Neural cell (in vitro differentiated cells): ENCODE data around the gene OR52A1.

Experiments
- EP300 ChIP-seq: fragments of 450-650 bp; conservative IDR thresholded peaks from 2 replicates; pipeline ENCODE4 v1.6.1; 2014; ENCODE audit warnings: antibody characterized with exemption, mild to moderate bottlenecking, moderate library complexity; ENCODE audit not compliant: poor library complexity, severe bottlenecking
- EZH2 ChIP-seq: fragments of 200-600, 300-800 bp; shearing (Covaris generic), sonication (generic); IDR thresholded peaks from 2 replicates; pipeline ENCODE4 v1.6.1; 2014; ENCODE audit warnings: antibody characterized with exemption, low read length, borderline replicate concordance, mild to moderate bottlenecking; ENCODE audit not compliant: insufficient read depth, poor library complexity, severe bottlenecking
- MXI1 ChIP-seq: fragments of 450-650 bp; conservative IDR thresholded peaks from 2 replicates; pipeline ENCODE4 v1.6.1; 2014; ENCODE audit warnings: antibody characterized with exemption, mild to moderate bottlenecking; ENCODE audit not compliant: poor library complexity, severe bottlenecking
- POLR2AphosphoS5 ChIP-seq: IDR thresholded peaks from 2 replicates; pipeline ENCODE4 v1.6.1; 2012
- RAD21 ChIP-seq: fragments of 450-650 bp; conservative IDR thresholded peaks from 2 replicates; pipeline ENCODE4 v1.6.1; 2014; ENCODE audit warnings: antibody characterized with exemption, mild to moderate bottlenecking, moderate library complexity
- SMC3 ChIP-seq: fragments of 450-650 bp; conservative IDR thresholded peaks from 2 replicates; pipeline ENCODE4 v1.6.1; 2014; ENCODE audit warnings: antibody characterized with exemption, mild to moderate bottlenecking, moderate library complexity; ENCODE audit not compliant: poor library complexity
- TAF1 ChIP-seq: IDR thresholded peaks from 2 replicates; pipeline ENCODE4 v1.6.1; 2012; ENCODE audit warnings: low read depth
- TF ChIP-seq, protein P1 (sequence below): fragments of 450-650 bp; IDR thresholded peaks from 2 replicates; pipeline ENCODE4 v1.5.1; 2014; ENCODE audit warnings: antibody characterized with exemption, mild to moderate bottlenecking, moderate library complexity; ENCODE audit not compliant: poor library complexity, severe bottlenecking
- TF ChIP-seq, protein P2 (sequence below): IDR thresholded peaks from 2 replicates; pipeline ENCODE4 v1.6.1; 2012; ENCODE audit warnings: borderline replicate concordance

DNA sequence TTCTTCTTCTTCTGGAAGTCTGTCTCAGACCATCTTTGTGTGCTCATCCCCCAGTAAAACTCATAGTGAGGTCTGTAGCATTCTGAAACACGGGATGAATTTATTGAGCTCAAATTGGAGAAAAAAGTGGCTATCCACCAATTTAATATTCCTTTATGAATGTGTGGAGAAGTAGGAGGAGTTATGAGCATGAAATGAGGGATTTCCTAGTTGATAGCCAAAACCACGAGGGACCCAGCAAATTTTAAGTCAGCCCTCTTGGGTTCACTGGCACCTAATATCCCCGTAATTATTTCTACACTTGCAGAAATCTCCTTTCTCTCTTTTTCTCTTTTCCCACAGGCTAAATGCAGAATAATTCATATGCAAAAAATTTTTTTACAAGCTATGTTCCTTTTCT lies at the start of gene OR52A1:
- TF ChIP-seq, protein P1, sequence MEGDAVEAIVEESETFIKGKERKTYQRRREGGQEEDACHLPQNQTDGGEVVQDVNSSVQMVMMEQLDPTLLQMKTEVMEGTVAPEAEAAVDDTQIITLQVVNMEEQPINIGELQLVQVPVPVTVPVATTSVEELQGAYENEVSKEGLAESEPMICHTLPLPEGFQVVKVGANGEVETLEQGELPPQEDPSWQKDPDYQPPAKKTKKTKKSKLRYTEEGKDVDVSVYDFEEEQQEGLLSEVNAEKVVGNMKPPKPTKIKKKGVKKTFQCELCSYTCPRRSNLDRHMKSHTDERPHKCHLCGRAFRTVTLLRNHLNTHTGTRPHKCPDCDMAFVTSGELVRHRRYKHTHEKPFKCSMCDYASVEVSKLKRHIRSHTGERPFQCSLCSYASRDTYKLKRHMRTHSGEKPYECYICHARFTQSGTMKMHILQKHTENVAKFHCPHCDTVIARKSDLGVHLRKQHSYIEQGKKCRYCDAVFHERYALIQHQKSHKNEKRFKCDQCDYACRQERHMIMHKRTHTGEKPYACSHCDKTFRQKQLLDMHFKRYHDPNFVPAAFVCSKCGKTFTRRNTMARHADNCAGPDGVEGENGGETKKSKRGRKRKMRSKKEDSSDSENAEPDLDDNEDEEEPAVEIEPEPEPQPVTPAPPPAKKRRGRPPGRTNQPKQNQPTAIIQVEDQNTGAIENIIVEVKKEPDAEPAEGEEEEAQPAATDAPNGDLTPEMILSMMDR = no peak
- TF ChIP-seq, protein P2, sequence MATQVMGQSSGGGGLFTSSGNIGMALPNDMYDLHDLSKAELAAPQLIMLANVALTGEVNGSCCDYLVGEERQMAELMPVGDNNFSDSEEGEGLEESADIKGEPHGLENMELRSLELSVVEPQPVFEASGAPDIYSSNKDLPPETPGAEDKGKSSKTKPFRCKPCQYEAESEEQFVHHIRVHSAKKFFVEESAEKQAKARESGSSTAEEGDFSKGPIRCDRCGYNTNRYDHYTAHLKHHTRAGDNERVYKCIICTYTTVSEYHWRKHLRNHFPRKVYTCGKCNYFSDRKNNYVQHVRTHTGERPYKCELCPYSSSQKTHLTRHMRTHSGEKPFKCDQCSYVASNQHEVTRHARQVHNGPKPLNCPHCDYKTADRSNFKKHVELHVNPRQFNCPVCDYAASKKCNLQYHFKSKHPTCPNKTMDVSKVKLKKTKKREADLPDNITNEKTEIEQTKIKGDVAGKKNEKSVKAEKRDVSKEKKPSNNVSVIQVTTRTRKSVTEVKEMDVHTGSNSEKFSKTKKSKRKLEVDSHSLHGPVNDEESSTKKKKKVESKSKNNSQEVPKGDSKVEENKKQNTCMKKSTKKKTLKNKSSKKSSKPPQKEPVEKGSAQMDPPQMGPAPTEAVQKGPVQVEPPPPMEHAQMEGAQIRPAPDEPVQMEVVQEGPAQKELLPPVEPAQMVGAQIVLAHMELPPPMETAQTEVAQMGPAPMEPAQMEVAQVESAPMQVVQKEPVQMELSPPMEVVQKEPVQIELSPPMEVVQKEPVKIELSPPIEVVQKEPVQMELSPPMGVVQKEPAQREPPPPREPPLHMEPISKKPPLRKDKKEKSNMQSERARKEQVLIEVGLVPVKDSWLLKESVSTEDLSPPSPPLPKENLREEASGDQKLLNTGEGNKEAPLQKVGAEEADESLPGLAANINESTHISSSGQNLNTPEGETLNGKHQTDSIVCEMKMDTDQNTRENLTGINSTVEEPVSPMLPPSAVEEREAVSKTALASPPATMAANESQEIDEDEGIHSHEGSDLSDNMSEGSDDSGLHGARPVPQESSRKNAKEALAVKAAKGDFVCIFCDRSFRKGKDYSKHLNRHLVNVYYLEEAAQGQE = no peak
- no peak for TF ChIP-seq RAD21
- TF ChIP-seq EP300 = no peak
- no peak for TF ChIP-seq POLR2AphosphoS5
- TF ChIP-seq EZH2 = no peak
- TF ChIP-seq TAF1 = no peak
- TF ChIP-seq SMC3 = no peak
- TF ChIP-seq MXI1 = no peak
